DOHH2 (cell line): ENCODE data around the gene TRIM40.

ENCODE experiments used
- H3F3A ChIP-seq: fragments of 200-600 bp; sonication (generic), shearing (Covaris generic); 2 replicates; pipeline ENCODE4 v1.6.0; 2016; ENCODE audit warnings: antibody characterized with exemption, mild to moderate bottlenecking; ENCODE audit not compliant: control insufficient read depth, insufficient read depth
- H3K27ac ChIP-seq: fragments of 200-600 bp; sonication (generic); 2 replicates; pipeline ENCODE4 v1.5.1; 2014; ENCODE audit warnings: low read depth, mild to moderate bottlenecking, low read length, moderate library complexity
- H3K27me3 ChIP-seq: fragments of 200-600 bp; sonication (generic); 2 replicates; pipeline ENCODE4 v1.6.1; 2014; ENCODE audit warnings: mild to moderate bottlenecking, low read length, mixed read lengths; ENCODE audit not compliant: control insufficient read depth
- H3K36me3 ChIP-seq: fragments of 200-600 bp; sonication (generic); 2 replicates; pipeline ENCODE4 v1.6.1; 2014; ENCODE audit warnings: mild to moderate bottlenecking, low read length, moderate library complexity, mixed read lengths; ENCODE audit not compliant: control insufficient read depth
- H3K4me1 ChIP-seq: fragments of 200-600 bp; sonication (generic); 2 replicates; pipeline ENCODE4 v1.6.1; 2014; ENCODE audit warnings: mild to moderate bottlenecking, low read length, mixed read lengths; ENCODE audit not compliant: control insufficient read depth
- H3K4me2 ChIP-seq: fragments of 200-600 bp; sonication (generic); 2 replicates; pipeline ENCODE4 v1.6.0; 2014; ENCODE audit warnings: mild to moderate bottlenecking, low read length, moderate library complexity
- H3K4me3 ChIP-seq: fragments of 200-600 bp; sonication (generic); 2 replicates; pipeline ENCODE4 v1.5.1; 2014; ENCODE audit warnings: mild to moderate bottlenecking, low read length, mixed read lengths
- H3K79me2 ChIP-seq: fragments of 200-600 bp; sonication (generic); 2 replicates; pipeline ENCODE4 v1.6.1; 2014; ENCODE audit warnings: mild to moderate bottlenecking, low read length, mixed read lengths; ENCODE audit not compliant: control insufficient read depth
- H3K9me2 ChIP-seq: fragments of 200-600 bp; sonication (generic); replicated peaks from 2 replicates; pipeline ENCODE4 v1.6.1; 2014; ENCODE audit warnings: mild to moderate bottlenecking, low read length, mixed read lengths; ENCODE audit not compliant: control insufficient read depth
- H3K9me3 ChIP-seq: fragments of 200-600 bp; sonication (generic); 2 replicates; pipeline ENCODE4 v1.6.1; 2014; ENCODE audit warnings: antibody characterized with exemption, low read length, mixed read lengths; ENCODE audit not compliant: control insufficient read depth, insufficient read depth
- H4K20me1 ChIP-seq: fragments of 200-600 bp; sonication (generic); 2 replicates; pipeline ENCODE4 v1.6.0; 2014; ENCODE audit warnings: low read depth, mild to moderate bottlenecking, antibody characterized with exemption, low read length, moderate library complexity; ENCODE audit not compliant: control insufficient read depth, insufficient read depth
- EZH2phosphoT487 ChIP-seq: fragments of 200-600 bp; sonication (generic); IDR thresholded peaks from 2 replicates; pipeline ENCODE4 v1.6.1; 2017; ENCODE audit warnings: borderline replicate concordance, mild to moderate bottlenecking, antibody characterized with exemption, low read length, moderate library complexity, mixed read lengths
- TF ChIP-seq, protein P1 (sequence below): fragments of 200-600 bp; sonication (generic); IDR thresholded peaks from one replicate; pipeline ENCODE4 v1.5.1; 2014; ENCODE audit warnings: antibody characterized with exemption, mild to moderate bottlenecking, low read depth, low read length; ENCODE audit not compliant: poor library complexity, severe bottlenecking

The TRIM40 gene

DNA sequence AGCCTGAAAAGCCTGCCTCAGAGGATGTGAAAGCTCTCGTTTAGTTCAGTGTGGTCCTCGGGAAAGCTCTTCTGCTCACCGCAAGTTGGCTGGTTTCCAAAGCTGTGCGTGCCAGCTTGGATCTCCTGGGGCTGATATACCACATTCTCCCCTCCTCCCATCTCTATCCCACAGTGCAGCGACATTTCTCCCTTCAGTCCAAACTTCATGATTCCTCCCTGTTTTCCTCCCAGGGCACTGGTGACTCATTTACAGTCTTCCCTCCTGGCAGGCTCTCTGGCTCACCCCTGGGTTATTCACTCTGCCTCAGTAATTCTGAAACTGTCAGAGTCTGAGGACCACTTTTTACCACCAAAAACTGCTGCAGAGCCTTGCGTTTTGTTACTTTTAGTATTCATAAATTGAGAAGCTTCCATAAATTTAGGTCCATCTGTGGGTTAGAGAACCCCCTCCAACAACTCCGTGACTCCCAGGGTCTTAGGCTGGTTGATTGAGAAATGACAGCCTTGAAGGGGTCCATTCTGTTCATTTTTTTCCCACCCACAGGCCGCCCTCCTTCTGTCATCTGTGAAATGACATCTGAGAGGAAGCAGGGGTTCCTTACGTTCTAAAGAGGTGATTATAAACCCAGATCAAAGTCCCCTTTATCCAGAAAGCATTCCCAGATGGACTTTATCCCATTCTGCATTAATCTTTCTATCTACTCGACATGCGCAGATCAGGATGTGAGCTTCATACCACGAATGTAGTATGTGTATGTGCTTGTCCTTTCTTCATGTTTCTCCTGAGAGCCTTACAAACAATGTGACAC, 19.0 kb downstream of the TRIM40 start:
- no peaks in the 10 kb centered on the region for H3K9me3 ChIP-seq
- peaks cover 35% of the 10 kb centered on the region for H3K27me3 ChIP-seq
- no peaks in the 10 kb centered on the region for H3F3A ChIP-seq
- no peaks in the 10 kb centered on the region for H3K9me2 ChIP-seq
- no peak overlapping the region for H3K4me3 ChIP-seq
- no peaks in the 10 kb centered on the region for H4K20me1 ChIP-seq
- H3K4me2 ChIP-seq: no peak overlapping the region
- TF ChIP-seq EZH2phosphoT487: no peak
- TF ChIP-seq, protein P1, sequence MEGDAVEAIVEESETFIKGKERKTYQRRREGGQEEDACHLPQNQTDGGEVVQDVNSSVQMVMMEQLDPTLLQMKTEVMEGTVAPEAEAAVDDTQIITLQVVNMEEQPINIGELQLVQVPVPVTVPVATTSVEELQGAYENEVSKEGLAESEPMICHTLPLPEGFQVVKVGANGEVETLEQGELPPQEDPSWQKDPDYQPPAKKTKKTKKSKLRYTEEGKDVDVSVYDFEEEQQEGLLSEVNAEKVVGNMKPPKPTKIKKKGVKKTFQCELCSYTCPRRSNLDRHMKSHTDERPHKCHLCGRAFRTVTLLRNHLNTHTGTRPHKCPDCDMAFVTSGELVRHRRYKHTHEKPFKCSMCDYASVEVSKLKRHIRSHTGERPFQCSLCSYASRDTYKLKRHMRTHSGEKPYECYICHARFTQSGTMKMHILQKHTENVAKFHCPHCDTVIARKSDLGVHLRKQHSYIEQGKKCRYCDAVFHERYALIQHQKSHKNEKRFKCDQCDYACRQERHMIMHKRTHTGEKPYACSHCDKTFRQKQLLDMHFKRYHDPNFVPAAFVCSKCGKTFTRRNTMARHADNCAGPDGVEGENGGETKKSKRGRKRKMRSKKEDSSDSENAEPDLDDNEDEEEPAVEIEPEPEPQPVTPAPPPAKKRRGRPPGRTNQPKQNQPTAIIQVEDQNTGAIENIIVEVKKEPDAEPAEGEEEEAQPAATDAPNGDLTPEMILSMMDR: no peak
- no peaks in the 10 kb centered on the region for H3K79me2 ChIP-seq
- H3K27ac ChIP-seq: no peak overlapping the region
- H3K36me3 ChIP-seq: no peaks in the 10 kb centered on the region
- no peaks in the 10 kb centered on the region for H3K4me1 ChIP-seq

DNA sequence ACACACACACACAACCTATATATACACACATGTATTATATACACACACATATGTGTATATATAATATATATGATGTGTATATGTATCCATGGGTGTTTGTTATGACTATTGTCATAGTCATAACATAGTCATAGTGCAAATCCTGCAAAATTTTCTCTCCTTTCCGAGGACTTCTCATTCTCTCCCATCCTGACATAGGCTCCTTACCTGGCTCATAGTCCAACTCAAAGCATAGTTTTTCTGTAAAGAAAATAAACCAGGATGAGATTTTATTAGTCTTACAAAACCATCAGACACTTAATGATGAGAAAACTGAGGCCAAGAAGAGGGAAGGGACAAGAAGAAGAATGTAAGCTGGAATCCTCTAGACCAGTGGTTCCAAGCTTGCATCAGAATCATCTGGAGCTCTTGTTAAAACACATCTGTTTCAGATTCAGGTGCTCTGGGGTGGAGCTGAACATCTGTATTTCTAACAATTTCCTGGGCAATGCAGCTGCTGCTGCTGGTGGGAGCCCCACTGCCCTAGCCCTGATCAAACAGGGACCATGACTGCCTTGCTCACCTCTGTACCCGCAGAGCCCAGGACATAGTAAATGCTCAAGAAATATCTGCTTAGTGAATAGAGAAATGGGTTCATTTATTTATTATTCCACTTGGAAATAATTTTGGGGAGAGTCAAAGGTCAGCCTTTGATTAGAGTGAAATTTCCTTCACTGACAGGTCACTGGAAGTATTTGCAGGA, 19.8 kb downstream of the TRIM40 start:
- Histone ChIP-seq H3K4me1 (no peaks in the 10 kb centered on the region), H4K20me1 (no peaks in the 10 kb centered on the region), H3K9me3 (no peaks in the 10 kb centered on the region), H3K4me2 (no peak overlapping the region), H3K9me2 (no peaks in the 10 kb centered on the region), H3K79me2 (no peaks in the 10 kb centered on the region), H3F3A (no peaks in the 10 kb centered on the region), H3K4me3 (no peak overlapping the region), H3K27ac (no peak overlapping the region), H3K36me3 (no peaks in the 10 kb centered on the region), H3K27me3 (peaks cover 35% of the 10 kb centered on the region)
- TF ChIP-seq, protein P1: no peak
- no peak for TF ChIP-seq EZH2phosphoT487

DNA sequence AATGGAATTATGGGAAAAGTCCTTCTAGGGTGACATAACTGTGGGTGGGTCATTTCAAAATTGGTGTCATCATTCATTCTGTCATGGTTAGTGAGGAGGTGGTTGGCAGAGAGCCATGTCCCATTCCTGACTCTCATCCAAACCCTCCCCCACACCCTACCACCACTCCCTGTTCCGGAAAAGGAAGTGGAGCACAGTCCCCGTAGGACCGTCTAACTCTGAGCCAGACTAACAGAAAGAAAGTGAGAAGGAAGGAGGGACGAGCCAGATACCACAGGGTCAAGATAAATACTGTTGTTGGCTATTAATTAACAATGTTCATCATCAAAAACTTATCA, 20.3 kb downstream of the TRIM40 start:
- Histone ChIP-seq H3K4me2 (no peak overlapping the region), H3K36me3 (no peaks in the 10 kb centered on the region), H3K27me3 (peaks cover 35% of the 10 kb centered on the region), H3F3A (no peaks in the 10 kb centered on the region), H3K9me2 (no peaks in the 10 kb centered on the region), H3K27ac (no peak overlapping the region), H4K20me1 (no peaks in the 10 kb centered on the region), H3K4me3 (no peak overlapping the region), H3K9me3 (no peaks in the 10 kb centered on the region), H3K4me1 (no peaks in the 10 kb centered on the region), H3K79me2 (no peaks in the 10 kb centered on the region)
- TF ChIP-seq EZH2phosphoT487: no peak
- TF ChIP-seq, protein P1: no peak
